ENCODE measurements around the gene TNFAIP8L1. TPM values are rescaled to one million over a fixed set of nuclear protein-coding genes. Genes with fewer than 3 reads are reported as not detected.

The TNFAIP8L1 gene
- total and polyA plus RNA-seq, 4 experiments from 2014 or later = 3.7 to 17.2 (median 13.7) TPM

GRCh38 chr19:4694211-4694987 is 55.1 kb downstream of the TNFAIP8L1 start:
- no peaks in the 10 kb centered on the region for H3K4me1 Mint-ChIP-seq
- H3K36me3 ChIP-seq (ENCODE audit: insufficient read depth, low read length) = peaks cover 56% of the 10 kb centered on the region
- H3K27me3 ChIP-seq (ENCODE audit: insufficient read depth, low read length) = no peaks in the 10 kb centered on the region
- no peaks in the 10 kb centered on the region for H3K4me1 ChIP-seq (ENCODE audit: insufficient read depth, low read length)
- ChIA-PET CTCF (ENCODE audit: partially characterized antibody) (interaction anchor here (0.6 kb wide), 1 partner anchor 35 kb away, joined by 3 read pairs; no protein-coding TSS in a partner anchor), POLR2A (ENCODE audit: partially characterized antibody) (no interaction called here)
- H3K4me3 Mint-ChIP-seq = no peak overlapping the region
- DNase-seq = no peak
- intact Hi-C loops (cut with micrococcal nuclease) = no loop called here
- H3K9me3 Mint-ChIP-seq = no peaks in the 10 kb centered on the region
- H3K27me3 Mint-ChIP-seq = no peaks in the 10 kb centered on the region
- no peak overlapping the region for H3K27ac ChIP-seq (ENCODE audit: low read depth, low read length)
- H3K36me3 Mint-ChIP-seq = peaks cover 25 to 66% of the 10 kb centered on the region in 2 donors
- H3K4me3 ChIP-seq (ENCODE audit: low read length in 2 of 2) = no peak overlapping the region
- H3K9me3 ChIP-seq (ENCODE audit: control insufficient read depth in 1 of 2, low read length in 2 of 2) = no peaks in the 10 kb centered on the region
- no peak overlapping the region for H3K27ac Mint-ChIP-seq

GRCh38 chr19:4695224-4695731 is 56.0 kb downstream of the TNFAIP8L1 start:
- H3K36me3 ChIP-seq (ENCODE audit: insufficient read depth, low read length) = peaks cover 52% of the 10 kb centered on the region
- no peak overlapping the region for H3K4me3 Mint-ChIP-seq
- H3K27ac ChIP-seq (ENCODE audit: low read depth, low read length) = no peak overlapping the region
- H3K27ac Mint-ChIP-seq = no peak overlapping the region
- no peaks in the 10 kb centered on the region for H3K27me3 ChIP-seq (ENCODE audit: insufficient read depth, low read length)
- H3K36me3 Mint-ChIP-seq = peaks cover 24 to 68% of the 10 kb centered on the region in 2 donors
- DNase-seq = no peak
- POLR2A ChIA-PET (ENCODE audit: partially characterized antibody) = no interaction called here
- H3K9me3 ChIP-seq (ENCODE audit: control insufficient read depth in 1 of 2, low read length in 2 of 2) = no peaks in the 10 kb centered on the region
- no peak overlapping the region for H3K4me3 ChIP-seq (ENCODE audit: low read length in 2 of 2)
- no peaks in the 10 kb centered on the region for H3K4me1 ChIP-seq (ENCODE audit: insufficient read depth, low read length)
- intact Hi-C loops (cut with micrococcal nuclease) = no loop called here
- CTCF ChIA-PET (ENCODE audit: partially characterized antibody) = no interaction called here
- H3K9me3 Mint-ChIP-seq = no peaks in the 10 kb centered on the region
- H3K27me3 Mint-ChIP-seq = no peaks in the 10 kb centered on the region
- H3K4me1 Mint-ChIP-seq = no peaks in the 10 kb centered on the region

GRCh38 chr19:4697304-4697703 is 58.0 kb downstream of the TNFAIP8L1 start:
- Mint-ChIP-seq H3K36me3 (peaks cover 24 to 72% of the 10 kb centered on the region in 2 donors), H3K9me3 (no peaks in the 10 kb centered on the region), H3K4me1 (peaks cover 0 to 2% (median 0%) of the 10 kb centered on the region in 4 donors), H3K4me3 (no peak overlapping the region), H3K27ac (peak overlapping the region in 1 of 7 donors; percentile 10), H3K27me3 (no peaks in the 10 kb centered on the region)
- intact Hi-C loops (cut with micrococcal nuclease) = no loop called here
- Histone ChIP-seq H3K4me1 (ENCODE audit: insufficient read depth, low read length) (no peaks in the 10 kb centered on the region), H3K9me3 (ENCODE audit: control insufficient read depth in 1 of 2, low read length in 2 of 2) (no peaks in the 10 kb centered on the region), H3K27ac (ENCODE audit: low read depth, low read length) (no peak overlapping the region), H3K36me3 (ENCODE audit: insufficient read depth, low read length) (peaks cover 65% of the 10 kb centered on the region), H3K27me3 (ENCODE audit: insufficient read depth, low read length) (no peaks in the 10 kb centered on the region), H3K4me3 (ENCODE audit: low read length in 2 of 2) (no peak overlapping the region)
- no peak for DNase-seq
- CTCF ChIA-PET (ENCODE audit: partially characterized antibody) = no interaction called here
- POLR2A ChIA-PET (ENCODE audit: partially characterized antibody) = no interaction called here

- H3K4me3 Mint-ChIP-seq = no peak overlapping the region
- no peaks in the 10 kb centered on the region for H3K27me3 Mint-ChIP-seq
- H3K9me3 Mint-ChIP-seq = no peaks in the 10 kb centered on the region
- ChIA-PET CTCF (ENCODE audit: partially characterized antibody) (no interaction called here), POLR2A (ENCODE audit: partially characterized antibody) (no interaction called here)
- Histone ChIP-seq H3K9me3 (ENCODE audit: control insufficient read depth in 1 of 2, low read length in 2 of 2) (no peaks in the 10 kb centered on the region), H3K27me3 (ENCODE audit: insufficient read depth, low read length) (no peaks in the 10 kb centered on the region), H3K27ac (ENCODE audit: low read depth, low read length) (no peak overlapping the region), H3K4me1 (ENCODE audit: insufficient read depth, low read length) (no peaks in the 10 kb centered on the region), H3K36me3 (ENCODE audit: insufficient read depth, low read length) (peaks cover 55% of the 10 kb centered on the region), H3K4me3 (ENCODE audit: low read length in 2 of 2) (no peak overlapping the region)
- no peak for DNase-seq
- intact Hi-C loops (cut with micrococcal nuclease) = no loop called here
- peaks cover 20 to 64% of the 10 kb centered on the region in 2 donors for H3K36me3 Mint-ChIP-seq
- H3K4me1 Mint-ChIP-seq = peaks cover 0 to 4% (median 0%) of the 10 kb centered on the region in 4 donors
- H3K27ac Mint-ChIP-seq = peak overlapping the region in 1 of 7 donors; percentile 12
Measured at GRCh38 chr19:4699826-4700692, 60.7 kb downstream of the TNFAIP8L1 start.

- H3K4me1 ChIP-seq (ENCODE audit: insufficient read depth, low read length) = no peaks in the 10 kb centered on the region
- H3K9me3 ChIP-seq (ENCODE audit: control insufficient read depth in 1 of 2, low read length in 2 of 2) = no peaks in the 10 kb centered on the region
- no peak overlapping the region for H3K4me3 ChIP-seq (ENCODE audit: low read length in 2 of 2)
- H3K36me3 ChIP-seq (ENCODE audit: insufficient read depth, low read length) = peaks cover 50% of the 10 kb centered on the region
- H3K9me3 Mint-ChIP-seq = no peaks in the 10 kb centered on the region
- no peak overlapping the region for H3K27ac ChIP-seq (ENCODE audit: low read depth, low read length)
- DNase-seq = no peak
- ChIA-PET POLR2A (ENCODE audit: partially characterized antibody) (no interaction called here), CTCF (ENCODE audit: partially characterized antibody) (no interaction called here)
- H3K27ac Mint-ChIP-seq = peak overlapping the region in 2 of 7 donors; percentile 7 to 12
- intact Hi-C loops (cut with micrococcal nuclease) = no loop called here
- H3K4me3 Mint-ChIP-seq = no peak overlapping the region
- no peaks in the 10 kb centered on the region for H3K27me3 ChIP-seq (ENCODE audit: insufficient read depth, low read length)
- H3K4me1 Mint-ChIP-seq = peaks cover 0 to 4% (median 0%) of the 10 kb centered on the region in 4 donors
- peaks cover 20 to 65% of the 10 kb centered on the region in 2 donors for H3K36me3 Mint-ChIP-seq
- no peaks in the 10 kb centered on the region for H3K27me3 Mint-ChIP-seq
Measured at GRCh38 chr19:4700693-4700970, 61.3 kb downstream of the TNFAIP8L1 start.

- ChIA-PET CTCF (ENCODE audit: partially characterized antibody) (no interaction called here), POLR2A (ENCODE audit: partially characterized antibody) (no interaction called here)
- Histone ChIP-seq H3K4me3 (ENCODE audit: low read length in 2 of 2) (no peak overlapping the region), H3K36me3 (ENCODE audit: insufficient read depth, low read length) (peaks cover 50% of the 10 kb centered on the region), H3K27me3 (ENCODE audit: insufficient read depth, low read length) (no peaks in the 10 kb centered on the region), H3K4me1 (ENCODE audit: insufficient read depth, low read length) (no peaks in the 10 kb centered on the region), H3K9me3 (ENCODE audit: control insufficient read depth in 1 of 2, low read length in 2 of 2) (no peaks in the 10 kb centered on the region), H3K27ac (ENCODE audit: low read depth, low read length) (no peak overlapping the region)
- Mint-ChIP-seq H3K27me3 (no peaks in the 10 kb centered on the region), H3K9me3 (no peaks in the 10 kb centered on the region), H3K27ac (no peak overlapping the region), H3K4me3 (no peak overlapping the region), H3K4me1 (peaks cover 0 to 4% (median 0%) of the 10 kb centered on the region in 4 donors), H3K36me3 (peaks cover 20 to 62% of the 10 kb centered on the region in 2 donors)
- intact Hi-C loops (cut with micrococcal nuclease) = no loop called here
- DNase-seq = no peak
Measured at GRCh38 chr19:4701557-4701956, 62.2 kb downstream of the TNFAIP8L1 start.

GRCh38 chr19:4702764-4703163 is 63.4 kb downstream of the TNFAIP8L1 start:
- no peaks in the 10 kb centered on the region for H3K9me3 ChIP-seq (ENCODE audit: control insufficient read depth in 1 of 2, low read length in 2 of 2)
- intact Hi-C loops (cut with micrococcal nuclease) = no loop called here
- Mint-ChIP-seq H3K4me1 (peaks cover 0 to 4% (median 0%) of the 10 kb centered on the region in 4 donors), H3K36me3 (peaks cover 12 to 58% of the 10 kb centered on the region in 2 donors), H3K27ac (peak overlapping the region in 1 of 7 donors; percentile 74), H3K27me3 (no peaks in the 10 kb centered on the region), H3K9me3 (no peaks in the 10 kb centered on the region), H3K4me3 (no peak overlapping the region)
- no peak overlapping the region for H3K27ac ChIP-seq (ENCODE audit: low read depth, low read length)
- no peaks in the 10 kb centered on the region for H3K4me1 ChIP-seq (ENCODE audit: insufficient read depth, low read length)
- H3K36me3 ChIP-seq (ENCODE audit: insufficient read depth, low read length) = peaks cover 42% of the 10 kb centered on the region
- POLR2A ChIA-PET (ENCODE audit: partially characterized antibody) = no interaction called here
- DNase-seq = no peak
- no peaks in the 10 kb centered on the region for H3K27me3 ChIP-seq (ENCODE audit: insufficient read depth, low read length)
- CTCF ChIA-PET (ENCODE audit: partially characterized antibody) = no interaction called here
- no peak overlapping the region for H3K4me3 ChIP-seq (ENCODE audit: low read length in 2 of 2)

Measured in CD4-positive, alpha-beta memory T cell (primary cell).